ENCODE measurements around the gene AZU1. TPM values are rescaled to one million over a fixed set of nuclear protein-coding genes. Genes with fewer than 3 reads are reported as not detected.

The AZU1 gene
- total RNA-seq, 1 experiment from 2014 or later: not detected

DNA sequence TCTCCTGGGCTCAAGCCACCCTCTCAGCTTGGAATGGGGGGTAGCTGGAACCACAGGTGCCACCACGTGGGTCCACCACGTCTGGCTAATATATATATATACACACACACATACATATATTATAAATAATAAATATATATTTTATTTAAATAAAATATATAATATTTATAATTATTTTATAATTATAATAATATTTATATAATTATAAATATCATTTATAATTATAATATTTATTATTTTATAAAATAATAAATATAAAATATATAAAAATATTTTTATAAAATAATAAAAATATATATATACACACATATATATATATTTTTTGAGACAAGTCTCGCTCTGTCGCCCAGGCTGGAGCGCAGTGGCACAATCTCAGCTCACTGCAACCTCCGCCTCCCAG is 26.9 kb downstream of the AZU1 start:
- DNase-seq (ENCODE audit: low read depth): no peak

DNA sequence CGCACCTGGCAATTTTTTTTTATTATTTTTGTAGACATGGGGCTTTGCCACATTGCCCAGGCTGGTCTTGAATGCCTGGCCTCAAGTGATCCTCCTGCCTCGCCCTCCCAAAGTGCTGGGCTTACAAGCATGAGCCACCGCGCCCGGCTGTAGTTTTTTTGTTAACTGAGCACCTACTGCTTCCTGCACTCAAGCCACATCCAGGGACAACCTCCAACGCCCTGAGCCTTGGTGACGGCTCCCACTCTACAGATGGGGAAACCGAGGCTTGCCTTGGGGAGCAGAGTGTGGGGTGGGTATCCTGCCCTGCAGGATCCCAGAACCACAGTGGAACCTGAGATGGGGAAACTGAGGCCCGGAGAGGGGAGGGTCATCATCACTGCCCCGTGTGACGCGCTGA is 27.5 kb downstream of the AZU1 start:
- no peak for DNase-seq (ENCODE audit: low read depth)

- DNase-seq (ENCODE audit: low read depth): no peak
Measured at GRCh38 chr19:855566-856120, 28.0 kb downstream of the AZU1 start.

- no peak for DNase-seq (ENCODE audit: low read depth)
Measured at GRCh38 chr19:858284-858683, 30.6 kb downstream of the AZU1 start.

DNA sequence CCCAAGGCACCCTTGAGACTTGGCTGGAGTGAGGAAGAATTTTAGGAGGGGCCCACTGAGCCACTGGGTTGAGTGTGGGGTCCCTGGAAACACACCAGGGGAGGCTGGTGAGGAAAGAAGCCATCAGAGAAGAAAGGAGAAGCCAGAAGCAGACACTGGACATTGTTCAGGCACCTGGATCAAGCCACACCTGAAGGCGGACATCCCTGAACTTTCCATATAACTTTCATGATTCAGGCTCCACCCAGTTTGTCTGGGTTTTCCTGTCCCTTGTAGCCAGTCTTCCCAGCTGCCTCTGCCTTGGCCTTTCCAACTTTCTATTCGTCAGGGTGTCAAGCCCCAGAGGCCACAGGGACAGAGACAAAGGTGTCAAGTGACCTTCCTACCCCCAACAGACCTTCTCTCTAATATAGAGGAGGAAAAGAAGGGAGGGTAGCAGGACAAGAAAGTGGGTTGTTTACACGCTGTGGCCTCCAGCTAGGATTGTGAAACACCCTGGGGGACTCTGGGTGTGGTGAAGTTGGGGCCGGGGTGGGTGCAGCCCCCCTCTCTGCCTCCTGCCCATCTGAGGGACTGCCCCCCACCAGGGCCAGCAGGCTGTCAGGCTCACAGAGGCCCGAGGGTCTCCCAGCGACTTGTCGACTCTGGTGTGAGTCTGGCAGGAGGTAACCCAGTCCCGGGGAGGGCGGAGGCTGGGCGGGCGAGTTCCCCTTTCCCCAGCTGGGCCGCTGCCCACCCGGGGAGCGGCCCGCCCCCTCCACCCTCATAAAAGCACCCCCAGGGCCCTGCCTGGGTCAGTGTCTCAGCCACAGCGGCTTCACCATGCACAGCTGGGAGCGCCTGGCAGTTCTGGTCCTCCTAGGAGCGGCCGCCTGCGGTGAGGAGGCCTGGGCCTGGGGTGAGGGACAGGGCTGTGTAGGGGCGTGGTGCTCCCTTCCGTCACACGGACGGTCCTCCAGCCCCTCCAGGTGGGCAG is 31.5 kb downstream of the AZU1 start, which contains the start of gene CFD:
CFD (plus strand) TSS at position 797 of the 976 bp plus-strand sequence; CDS start at position 823, 26 bp downstream.
- DNase-seq (ENCODE audit: low read depth): peak; percentile 47

GRCh38 chr19:861141-861755 is 33.6 kb downstream of the AZU1 start:
- no peak for DNase-seq (ENCODE audit: low read depth)

GRCh38 chr19:861756-862580 is 34.3 kb downstream of the AZU1 start:
- peak; percentile 83 for DNase-seq (ENCODE audit: low read depth)

- peak; percentile 81 for DNase-seq (ENCODE audit: low read depth)
Measured at GRCh38 chr19:862581-863314, 35.1 kb downstream of the AZU1 start.

DNA sequence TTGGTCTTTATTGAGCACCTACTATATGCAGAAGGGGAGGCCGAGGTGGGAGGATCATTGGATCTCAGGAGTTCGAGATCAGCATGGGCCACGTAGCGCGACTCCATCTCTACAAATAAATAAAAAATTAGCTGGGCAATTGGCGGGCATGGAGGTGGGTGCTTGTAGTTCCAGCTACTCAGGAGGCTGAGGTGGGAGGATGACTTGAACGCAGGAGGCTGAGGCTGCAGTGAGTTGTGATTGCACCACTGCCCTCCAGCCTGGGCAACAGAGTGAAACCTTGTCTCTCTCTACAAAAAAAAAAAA is 35.6 kb downstream of the AZU1 start:
- DNase-seq (ENCODE audit: low read depth): no peak

- no peak for DNase-seq (ENCODE audit: low read depth)
Measured at GRCh38 chr19:866769-867300, 39.2 kb downstream of the AZU1 start.

GRCh38 chr19:867301-867793 is 39.7 kb downstream of the AZU1 start:
- no peak for DNase-seq (ENCODE audit: low read depth)

GRCh38 chr19:867855-868457 is 40.3 kb downstream of the AZU1 start:
- no peak for DNase-seq (ENCODE audit: low read depth)

DNA sequence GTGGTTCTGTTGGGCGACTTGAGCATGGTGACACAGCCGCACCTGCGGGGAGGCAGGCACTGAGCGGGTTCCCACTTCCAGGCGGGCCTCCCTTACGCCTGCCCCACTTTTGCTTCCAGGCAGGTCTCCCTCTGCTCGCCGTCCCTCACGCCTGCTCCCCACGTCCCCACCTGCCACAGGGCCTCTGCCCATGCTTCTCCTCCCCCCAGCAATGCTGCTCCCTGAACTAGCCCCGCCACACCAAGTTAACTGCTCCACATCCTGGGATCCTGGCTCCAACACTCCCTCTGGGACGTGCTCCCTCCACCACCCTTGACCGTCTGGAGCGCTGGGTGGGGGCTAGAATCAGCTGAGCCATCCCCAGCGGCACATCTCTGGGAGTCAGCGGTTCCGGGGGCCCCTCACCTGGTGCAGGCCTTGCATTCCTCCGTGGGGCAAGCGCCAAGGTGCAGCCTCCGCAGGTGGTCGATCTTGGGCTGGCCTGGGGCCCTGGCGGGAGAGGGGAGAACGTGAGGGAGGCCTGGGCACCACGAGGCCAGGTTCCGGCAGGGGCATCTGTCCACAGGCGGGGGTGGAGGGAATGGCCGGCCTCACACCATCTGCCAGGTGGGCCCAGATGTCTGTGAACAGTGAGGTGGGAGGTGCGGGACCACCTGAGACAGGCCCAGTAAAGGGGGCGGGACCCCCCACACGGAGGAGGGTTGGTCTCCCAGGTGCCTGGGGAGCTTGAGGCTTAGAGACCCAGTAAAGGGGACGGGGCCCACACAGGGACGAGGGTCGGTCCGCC is 41.0 kb downstream of the AZU1 start:
- no peak for DNase-seq (ENCODE audit: low read depth)

DNA sequence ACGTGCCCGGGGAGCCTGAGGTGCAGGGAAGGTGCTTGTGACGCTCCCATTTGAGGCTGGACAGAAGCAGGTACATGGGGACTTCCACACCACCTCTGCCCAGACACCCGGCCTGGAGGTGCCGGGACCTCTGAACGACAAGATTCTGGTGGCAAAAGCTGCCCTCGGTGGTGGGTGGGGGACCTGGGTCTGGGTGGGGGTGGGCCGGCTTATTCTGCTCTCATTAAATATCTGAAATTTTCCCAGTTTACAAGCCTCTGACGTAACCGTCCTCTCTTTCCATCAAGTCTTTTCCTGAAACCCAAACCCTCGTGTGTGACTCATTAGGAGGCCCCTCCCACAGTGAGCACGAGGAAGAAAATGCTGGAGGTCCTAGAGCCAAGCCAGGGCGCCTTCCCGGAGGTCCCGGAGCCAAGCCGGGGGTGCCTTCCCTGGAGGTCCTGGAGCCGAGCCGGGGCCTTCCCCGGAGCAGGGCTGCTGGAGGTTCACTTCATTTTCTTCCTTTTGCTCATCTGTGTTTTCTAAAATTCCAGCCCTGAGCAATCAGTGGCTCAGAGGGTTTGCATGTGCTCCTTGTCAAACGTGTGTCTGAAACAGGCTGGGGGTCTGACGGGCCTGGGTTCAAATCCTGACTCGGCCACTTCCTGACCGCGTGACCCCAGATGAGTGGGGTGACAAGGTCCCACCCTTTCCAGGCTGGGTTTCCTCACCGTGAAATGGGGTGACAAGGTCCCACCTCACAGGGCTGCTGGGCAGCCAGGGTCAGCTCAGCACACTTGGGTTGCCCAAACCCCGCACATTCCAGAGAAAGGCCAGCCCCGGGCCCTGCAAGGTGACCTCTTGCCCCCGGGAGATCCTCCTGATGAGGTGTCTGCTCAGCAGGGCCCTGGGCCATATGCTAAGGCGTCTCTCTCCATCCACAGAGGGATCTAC is 41.9 kb downstream of the AZU1 start:
- peak; percentile 93 for DNase-seq (ENCODE audit: low read depth)

DNA sequence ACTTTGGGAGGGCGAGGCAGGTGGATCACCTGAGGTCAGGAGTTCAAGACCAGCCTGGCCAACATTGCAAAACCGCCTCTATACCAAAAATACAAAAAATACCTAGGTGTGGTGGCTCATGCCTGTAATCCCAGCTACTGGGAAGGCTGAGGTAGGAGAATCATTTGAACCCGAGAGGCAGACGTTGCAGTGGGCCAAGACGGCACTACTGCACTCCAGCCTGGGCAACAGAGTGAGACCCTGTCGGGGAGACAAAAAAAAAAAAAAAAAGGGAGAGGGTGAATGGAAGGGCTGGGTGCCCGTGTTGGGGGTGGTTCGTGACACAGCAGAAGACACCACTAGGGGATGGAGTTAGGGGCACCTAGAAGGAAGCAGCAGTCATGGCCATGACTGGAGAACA is 42.7 kb downstream of the AZU1 start:
- no peak for DNase-seq (ENCODE audit: low read depth)

GRCh38 chr19:870963-871401 is 43.3 kb downstream of the AZU1 start:
- no peak for DNase-seq (ENCODE audit: low read depth)

DNA sequence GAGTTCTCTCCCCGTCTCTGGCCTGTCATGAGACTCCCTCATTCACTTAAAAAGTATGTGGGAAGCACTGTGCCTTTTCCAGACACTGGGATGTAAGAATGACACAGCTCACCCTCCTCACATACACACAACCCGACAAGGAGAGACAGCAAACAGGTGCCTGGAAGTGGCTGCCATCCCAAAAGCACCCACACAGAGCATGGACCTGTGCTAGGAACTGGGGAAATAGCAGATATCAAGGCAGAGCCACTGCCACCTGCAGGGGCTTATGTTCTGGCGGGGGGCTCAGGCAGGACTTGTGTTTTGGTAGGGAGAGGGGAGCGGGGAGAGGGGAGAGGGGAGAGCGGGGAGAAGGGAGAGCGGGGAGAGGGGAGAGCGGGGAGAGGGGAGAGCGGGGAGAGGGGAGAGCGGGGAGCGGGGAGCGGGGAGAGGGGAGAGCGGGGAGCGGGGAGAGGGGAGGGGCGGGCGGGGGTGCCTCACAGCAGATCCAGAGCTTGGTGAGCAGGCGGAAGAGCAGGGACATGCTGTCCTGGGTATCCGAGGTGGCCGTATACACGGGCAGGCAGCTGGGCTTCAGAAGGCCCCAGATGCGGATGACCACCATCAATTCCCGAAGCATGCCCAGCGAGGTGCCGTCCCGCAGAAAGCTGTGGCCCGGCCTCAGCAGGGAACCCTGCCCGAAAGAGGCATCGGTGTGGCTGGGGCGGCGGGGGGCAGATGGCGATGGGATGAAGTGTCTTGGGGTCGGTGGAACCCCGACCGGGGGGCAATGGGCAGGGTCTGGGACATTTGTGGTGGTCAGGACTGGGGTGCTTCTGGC is 44.0 kb downstream of the AZU1 start:
- peak; percentile 41 for DNase-seq (ENCODE audit: low read depth)

All from Daoy (cell line).